Measurements from ENCODE around the gene CLEC11A.
A peak's percentile ranks its signal among the peaks of the same experiment; 100 is the strongest.
"Not testable (repeated sequence)": the region's sequence is repeated elsewhere in the genome, so short reads cannot be mapped to it uniquely, and the experiment has no call there.

The CLEC11A gene

DNA sequence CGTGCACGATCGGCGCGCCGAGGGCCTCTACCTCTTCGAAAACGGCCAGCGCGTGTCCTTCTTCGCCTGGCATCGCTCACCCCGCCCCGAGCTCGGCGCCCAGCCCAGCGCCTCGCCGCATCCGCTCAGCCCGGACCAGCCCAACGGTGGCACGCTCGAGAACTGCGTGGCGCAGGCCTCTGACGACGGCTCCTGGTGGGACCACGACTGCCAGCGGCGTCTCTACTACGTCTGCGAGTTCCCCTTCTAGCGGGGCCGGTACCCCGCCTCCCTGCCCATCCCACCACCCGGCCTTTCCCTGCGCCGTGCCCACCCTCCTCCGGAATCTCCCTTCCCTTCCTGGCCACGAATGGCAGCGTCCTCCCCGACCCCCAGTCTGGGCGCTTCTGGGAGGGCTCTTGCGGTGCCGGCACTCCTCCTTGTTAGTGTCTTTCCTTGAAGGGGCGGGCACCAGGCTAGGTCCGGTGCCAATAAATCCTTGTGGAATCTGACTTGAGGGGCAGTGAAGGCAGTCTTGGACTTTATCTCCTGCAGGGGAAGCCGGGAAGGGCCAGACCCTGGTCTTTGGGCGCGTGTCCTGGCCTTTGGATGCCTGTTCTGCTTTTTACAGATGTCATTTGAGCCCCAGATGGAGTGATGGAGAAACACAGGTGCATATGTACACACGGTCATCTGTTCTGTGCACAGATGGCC, 2.2 kb downstream of the CLEC11A start:
- Mint-ChIP-seq H3K4me1 (peaks cover 21% of the 10 kb centered on the region), H3K9me3 (no peaks in the 10 kb centered on the region)

DNA sequence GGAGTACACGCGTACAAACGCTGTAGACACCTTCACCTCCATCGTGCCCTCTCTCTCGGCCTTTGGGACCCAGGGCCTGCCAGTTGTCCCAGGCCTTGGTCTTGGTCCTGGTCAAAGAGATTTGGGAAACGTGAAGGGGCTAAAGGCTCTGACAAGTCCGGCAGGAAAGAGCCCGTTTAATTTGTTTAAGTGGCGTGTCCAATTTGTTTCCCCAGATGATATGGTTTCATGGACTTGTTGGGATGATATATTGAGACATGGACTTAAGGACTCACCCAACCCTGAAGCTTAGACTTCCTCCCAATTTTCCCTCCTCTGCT, 2.7 kb downstream of the CLEC11A start:
- Mint-ChIP-seq H3K4me3 (peak overlapping the region; percentile 82), H3K27me3 (peaks cover 35% of the 10 kb centered on the region), H3K4me1 (peaks cover 21% of the 10 kb centered on the region), H3K36me3 (peaks cover 4% of the 10 kb centered on the region), H3K27ac (no peak overlapping the region), H3K9me3 (no peaks in the 10 kb centered on the region)

More for the DNA sequence above, 2.2 kb downstream of the CLEC11A start:
- H3K36me3 Mint-ChIP-seq: peaks cover 4% of the 10 kb centered on the region
- peaks cover 40% of the 10 kb centered on the region for H3K27me3 Mint-ChIP-seq
- H3K27ac Mint-ChIP-seq: no peak overlapping the region
- H3K4me3 Mint-ChIP-seq: peak overlapping the region; percentile 82

DNA sequence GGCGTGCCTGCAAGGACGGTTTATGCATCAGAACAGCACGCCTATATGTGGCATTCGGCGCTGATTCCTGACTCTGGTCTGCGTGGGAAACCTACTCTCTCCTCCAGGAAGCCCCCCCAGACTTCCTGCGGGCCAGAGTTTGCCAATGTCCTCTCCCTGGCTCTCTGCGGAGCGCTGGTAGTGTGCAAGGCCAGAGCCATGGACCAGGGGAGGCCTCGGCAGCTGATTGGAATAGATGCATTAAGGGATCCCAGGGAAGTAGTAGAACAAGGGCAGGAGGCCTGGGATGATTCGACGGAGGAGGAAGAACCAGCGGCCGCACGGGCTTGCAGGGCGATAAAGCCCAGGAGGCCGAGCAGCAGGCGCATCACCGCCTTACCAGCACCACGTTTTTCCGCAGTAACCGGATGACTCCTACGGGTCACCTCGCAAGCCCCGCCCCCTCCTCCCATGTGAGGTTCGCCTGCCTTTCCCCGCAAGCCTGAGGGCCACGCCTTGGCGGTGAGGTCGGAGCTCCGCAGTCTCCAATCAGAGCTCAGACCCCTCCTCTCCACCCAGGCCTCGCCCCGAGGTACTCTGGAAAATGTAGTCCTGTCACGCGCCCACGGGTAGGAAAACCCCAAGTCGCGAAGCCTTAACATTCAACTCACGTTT, 5.0 kb downstream of the CLEC11A start:
- Mint-ChIP-seq H3K4me1 (peaks cover 21% of the 10 kb centered on the region), H3K36me3 (peaks cover 4% of the 10 kb centered on the region), H3K27me3 (peaks cover 37% of the 10 kb centered on the region), H3K9me3 (no peaks in the 10 kb centered on the region), H3K4me3 (peak overlapping the region; percentile 15), H3K27ac (no peak overlapping the region)

DNA sequence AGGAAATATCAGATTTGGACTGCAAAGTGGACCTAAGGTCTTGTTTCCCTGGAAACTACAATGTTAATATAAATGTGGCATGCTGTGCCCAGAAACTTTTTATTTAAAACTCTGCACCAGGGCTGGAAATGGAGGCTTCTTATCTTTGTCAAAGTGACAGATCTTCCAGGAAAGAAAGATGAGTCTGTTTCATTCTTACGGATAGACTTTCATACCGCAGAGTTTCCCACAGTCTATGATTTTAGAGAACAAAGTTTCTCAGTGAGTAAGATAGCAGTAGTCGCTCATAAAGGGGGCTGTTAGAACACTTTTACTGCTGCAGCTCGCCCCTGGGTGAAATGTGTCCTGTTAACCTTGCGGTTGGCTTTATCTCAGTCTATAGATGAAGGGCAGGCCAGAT, 6.7 kb downstream of the CLEC11A start:
- Mint-ChIP-seq H3K4me3 (no peak overlapping the region), H3K36me3 (peaks cover 4% of the 10 kb centered on the region), H3K27me3 (peaks cover 41% of the 10 kb centered on the region), H3K4me1 (peaks cover 21% of the 10 kb centered on the region), H3K27ac (no peak overlapping the region), H3K9me3 (no peaks in the 10 kb centered on the region)

DNA sequence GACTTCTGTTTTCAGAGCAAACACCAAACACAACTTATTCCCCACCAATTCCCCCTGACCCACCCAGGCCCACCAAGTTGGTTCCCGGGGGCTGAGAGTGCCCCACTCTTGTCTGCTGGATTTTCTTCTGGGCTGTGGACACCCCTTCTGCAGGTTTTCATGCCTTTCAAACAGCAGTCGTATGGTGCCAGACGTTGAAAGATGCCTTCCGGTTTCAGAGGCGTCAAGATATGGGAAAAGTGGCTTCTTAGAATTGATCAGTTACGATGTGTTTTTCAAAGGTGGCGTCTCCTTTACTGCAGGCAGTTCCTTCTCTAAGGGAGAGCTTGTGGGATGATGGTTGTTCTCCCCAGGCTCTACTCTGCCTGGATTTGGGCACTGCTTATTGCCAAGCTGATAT, 12.7 kb downstream of the CLEC11A start:
- Mint-ChIP-seq H3K27ac (no peak overlapping the region), H3K36me3 (no peaks in the 10 kb centered on the region), H3K4me1 (no peaks in the 10 kb centered on the region), H3K9me3 (no peaks in the 10 kb centered on the region), H3K4me3 (no peak overlapping the region), H3K27me3 (peaks cover 42% of the 10 kb centered on the region)

DNA sequence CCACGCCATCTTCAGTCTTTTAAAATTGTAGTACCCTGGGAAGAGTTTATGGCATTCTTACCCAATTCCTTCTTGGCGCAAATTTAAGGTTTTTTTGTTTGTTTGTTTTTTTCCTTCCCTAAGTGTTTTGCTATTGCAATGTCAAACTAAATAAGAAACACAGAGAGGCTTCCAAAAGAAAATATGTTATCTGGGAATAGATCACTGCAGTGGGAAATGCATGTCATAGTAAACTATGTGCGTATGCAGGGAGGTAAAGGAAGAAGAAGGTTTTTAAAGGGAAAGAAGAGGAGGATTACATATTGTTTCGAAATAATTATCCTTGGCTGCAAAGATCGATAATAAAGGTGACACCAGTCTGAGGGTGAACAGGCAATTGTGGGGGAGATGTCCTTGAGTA, 13.2 kb downstream of the CLEC11A start:
- H3K27me3 Mint-ChIP-seq: peaks cover 40% of the 10 kb centered on the region
- no peaks in the 10 kb centered on the region for H3K36me3 Mint-ChIP-seq
- no peak overlapping the region for H3K4me3 Mint-ChIP-seq
- H3K27ac Mint-ChIP-seq: no peak overlapping the region
- H3K4me1 Mint-ChIP-seq: no peaks in the 10 kb centered on the region
- no peaks in the 10 kb centered on the region for H3K9me3 Mint-ChIP-seq

DNA sequence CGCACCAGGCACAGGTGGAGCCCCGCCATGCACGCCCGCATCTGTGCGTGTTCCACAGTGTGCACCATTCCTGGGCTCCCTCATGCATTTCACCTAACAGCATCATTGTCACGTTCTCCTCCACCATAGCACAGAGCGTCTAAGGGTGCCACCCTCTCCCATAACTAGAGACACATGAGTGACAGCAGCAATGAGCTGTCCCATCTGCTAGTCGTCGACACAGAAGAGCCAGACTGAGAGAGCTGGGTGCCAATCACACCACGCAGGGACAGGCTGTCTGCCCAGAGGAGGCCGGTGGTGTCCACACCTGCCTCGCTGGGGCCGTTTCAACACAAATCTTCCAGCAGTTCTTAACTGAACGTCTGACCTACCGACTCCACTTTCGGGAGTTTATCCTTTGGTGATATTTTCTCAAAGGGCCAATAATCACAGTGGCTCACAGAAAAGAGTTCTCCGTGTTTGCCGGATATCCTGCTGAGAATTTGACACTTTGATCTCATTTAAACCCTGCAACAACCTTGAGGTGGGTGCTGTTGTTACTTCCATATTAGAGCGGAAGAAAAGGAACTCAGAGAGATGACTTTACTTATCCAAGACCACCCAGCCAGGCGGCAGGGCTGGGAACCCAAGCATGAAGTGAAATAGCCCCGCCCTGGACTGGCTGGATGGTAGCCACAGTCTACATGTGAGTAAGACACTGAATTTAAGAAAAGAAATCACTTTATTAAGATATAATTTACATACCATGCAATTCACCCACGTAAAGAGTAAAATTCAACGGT, 16.2 kb downstream of the CLEC11A start:
- Mint-ChIP-seq H3K9me3 (no peaks in the 10 kb centered on the region), H3K27ac (peak overlapping the region; percentile 5), H3K4me3 (no peak overlapping the region), H3K36me3 (no peaks in the 10 kb centered on the region), H3K4me1 (no peaks in the 10 kb centered on the region), H3K27me3 (peaks cover 35% of the 10 kb centered on the region)

DNA sequence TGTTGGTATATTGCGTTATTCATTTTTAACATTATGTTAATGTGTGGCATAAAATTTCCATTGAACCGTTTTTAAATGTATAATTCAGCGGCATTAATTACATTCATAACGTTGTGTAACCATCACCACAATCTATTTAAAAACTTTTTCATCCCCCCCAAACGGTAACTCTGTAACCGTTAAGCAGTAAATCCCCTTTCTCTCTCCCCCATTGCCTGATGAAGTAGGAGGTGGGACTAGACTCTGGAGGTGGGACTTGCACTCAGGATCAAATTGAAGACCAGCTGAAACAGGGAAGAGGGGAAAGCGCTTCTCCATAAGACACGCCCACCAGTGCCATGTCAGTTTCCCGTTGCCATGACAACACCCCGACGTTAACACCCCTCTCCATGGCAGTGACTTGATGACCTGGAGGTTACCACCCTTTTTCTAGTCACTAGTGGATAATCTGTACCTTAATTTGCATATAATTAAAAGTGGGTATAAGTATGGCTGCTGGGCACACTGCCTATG, 16.8 kb downstream of the CLEC11A start:
- H3K36me3 Mint-ChIP-seq: no peaks in the 10 kb centered on the region
- peaks cover 35% of the 10 kb centered on the region for H3K27me3 Mint-ChIP-seq
- H3K4me1 Mint-ChIP-seq: no peaks in the 10 kb centered on the region
- H3K4me3 Mint-ChIP-seq: no peak overlapping the region
- no peak overlapping the region for H3K27ac Mint-ChIP-seq
- no peaks in the 10 kb centered on the region for H3K9me3 Mint-ChIP-seq

DNA sequence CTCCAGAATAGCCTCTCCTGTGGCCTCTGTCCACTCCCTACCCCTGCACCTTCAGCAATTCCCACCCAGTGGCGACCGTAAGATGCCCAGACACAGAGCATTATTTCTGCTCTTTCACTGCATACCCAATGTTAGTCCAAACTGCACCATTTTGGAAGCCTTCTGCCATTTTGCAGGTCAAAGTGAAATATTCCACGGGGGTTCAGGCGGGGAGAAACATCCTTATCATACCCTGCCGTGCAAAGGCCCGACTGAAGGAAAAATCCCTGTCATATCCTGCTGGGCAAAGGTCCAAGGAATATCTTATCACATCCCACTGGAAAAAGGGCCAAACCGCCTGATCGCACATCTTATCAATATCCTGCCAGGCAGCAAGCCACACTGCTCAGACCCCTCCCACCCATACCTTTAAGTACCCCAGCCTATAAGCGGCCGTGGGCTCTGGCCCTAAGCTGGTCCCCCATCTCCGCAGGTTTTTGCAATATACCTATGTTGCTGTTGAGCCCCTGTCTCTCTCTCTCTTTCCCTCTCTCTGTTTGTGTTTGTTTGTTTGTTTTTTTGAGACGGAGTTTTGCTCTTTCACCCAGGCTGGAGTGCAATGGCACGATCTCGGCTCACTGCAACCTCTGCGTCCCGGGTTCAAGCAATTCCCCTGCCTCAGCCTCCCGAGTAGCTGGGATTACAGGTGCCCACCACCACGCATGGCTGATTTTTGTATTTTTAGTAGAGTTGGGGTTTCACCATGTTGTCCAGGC, 18.2 kb downstream of the CLEC11A start:
- Mint-ChIP-seq H3K36me3 (no peaks in the 10 kb centered on the region), H3K4me1 (no peaks in the 10 kb centered on the region), H3K27me3 (peaks cover 33% of the 10 kb centered on the region), H3K4me3 (no peak overlapping the region), H3K9me3 (no peaks in the 10 kb centered on the region), H3K27ac (no peak overlapping the region)

DNA sequence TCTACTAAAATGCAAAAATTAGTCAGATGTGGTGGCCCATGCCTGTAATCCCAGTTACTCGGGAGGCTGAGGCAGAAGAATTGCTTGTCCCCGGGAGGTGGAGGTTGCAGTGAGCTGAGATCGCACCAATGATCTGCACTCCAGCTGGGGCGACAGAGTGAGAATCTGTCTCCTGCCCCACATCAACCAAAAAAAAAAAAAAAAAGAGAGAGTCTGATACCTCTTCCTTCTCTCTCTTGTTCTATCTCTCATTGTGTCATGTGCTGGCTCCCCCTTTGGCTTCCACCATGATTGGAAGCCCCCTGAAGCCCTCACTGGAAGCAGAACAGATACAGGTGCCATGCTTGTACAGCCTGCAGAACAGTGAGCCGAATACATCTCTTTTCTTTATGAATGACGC, 20.4 kb downstream of the CLEC11A start:
- no peak overlapping the region for H3K27ac Mint-ChIP-seq
- peaks cover 27% of the 10 kb centered on the region for H3K27me3 Mint-ChIP-seq
- H3K4me3 Mint-ChIP-seq: no peak overlapping the region

DNA sequence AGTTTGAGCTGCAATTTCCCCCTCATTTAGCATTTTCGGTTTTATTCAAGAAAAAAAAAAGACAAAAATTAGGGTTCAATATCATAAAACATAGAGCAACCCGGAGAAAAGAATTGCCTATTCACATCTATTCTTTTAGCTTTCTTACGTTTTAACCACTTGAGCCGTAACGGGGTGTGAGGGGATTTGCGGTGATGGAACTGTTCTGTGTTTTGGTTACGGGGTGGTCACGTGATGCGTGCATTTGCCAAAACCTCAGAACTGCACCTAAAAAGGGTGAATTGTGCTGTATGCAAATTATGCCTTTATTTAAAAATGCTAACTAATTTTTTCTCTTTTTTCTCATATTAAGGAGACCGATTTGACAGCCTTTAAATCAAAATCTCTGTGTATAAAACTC, 22.1 kb downstream of the CLEC11A start:
- Mint-ChIP-seq H3K27me3 (peaks cover 17% of the 10 kb centered on the region), H3K4me1 (no peaks in the 10 kb centered on the region), H3K4me3 (no peak overlapping the region), H3K36me3 (no peaks in the 10 kb centered on the region), H3K9me3 (no peaks in the 10 kb centered on the region), H3K27ac (no peak overlapping the region)

More for the DNA sequence above, 20.4 kb downstream of the CLEC11A start:
- no peaks in the 10 kb centered on the region for H3K9me3 Mint-ChIP-seq
- H3K4me1 Mint-ChIP-seq: no peaks in the 10 kb centered on the region
- no peaks in the 10 kb centered on the region for H3K36me3 Mint-ChIP-seq

DNA sequence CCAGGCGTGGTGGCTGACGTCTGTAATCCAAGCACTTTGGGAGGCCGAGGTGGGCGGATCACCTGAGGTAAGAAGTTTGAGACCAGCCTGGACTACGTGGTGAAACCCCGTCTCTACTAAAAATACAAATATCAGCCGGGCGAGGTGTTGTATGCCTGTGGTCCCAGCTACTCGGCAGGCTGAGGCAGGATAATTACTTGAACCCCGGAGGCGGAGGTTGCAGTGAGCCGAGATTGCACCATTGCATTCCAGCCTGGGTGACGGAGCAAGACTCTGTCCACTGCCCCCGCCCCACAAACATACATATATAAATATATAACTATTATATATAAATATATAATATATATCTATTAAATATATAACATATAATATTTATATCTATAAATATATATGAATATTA, 24.0 kb downstream of the CLEC11A start:
- H3K4me1 Mint-ChIP-seq, H3K4me3 Mint-ChIP-seq, H3K27me3 Mint-ChIP-seq, H3K27ac Mint-ChIP-seq, H3K9me3 Mint-ChIP-seq, H3K36me3 Mint-ChIP-seq: not testable (repeated sequence)

DNA sequence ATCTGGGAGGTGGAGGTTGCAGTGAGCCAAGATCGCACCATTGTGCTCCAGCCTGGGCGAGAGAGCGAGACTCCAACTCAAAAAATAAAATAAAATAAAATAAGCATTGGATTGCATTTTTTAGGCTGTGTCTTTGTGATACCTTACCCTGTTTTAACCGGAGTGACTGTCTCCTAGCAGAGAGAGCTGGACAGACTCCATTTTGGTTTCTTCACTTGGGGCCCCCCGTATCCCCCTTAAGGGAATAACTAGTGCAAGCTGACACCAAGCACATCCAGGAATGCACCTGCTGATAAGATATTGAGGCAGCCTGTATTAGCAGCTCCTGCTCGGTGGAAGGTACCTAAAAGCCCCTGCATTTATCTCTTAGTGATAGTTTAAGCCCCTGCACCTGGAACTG, 26.3 kb downstream of the CLEC11A start:
- H3K27me3 Mint-ChIP-seq: peaks cover 5% of the 10 kb centered on the region
- H3K9me3 Mint-ChIP-seq: no peaks in the 10 kb centered on the region

DNA sequence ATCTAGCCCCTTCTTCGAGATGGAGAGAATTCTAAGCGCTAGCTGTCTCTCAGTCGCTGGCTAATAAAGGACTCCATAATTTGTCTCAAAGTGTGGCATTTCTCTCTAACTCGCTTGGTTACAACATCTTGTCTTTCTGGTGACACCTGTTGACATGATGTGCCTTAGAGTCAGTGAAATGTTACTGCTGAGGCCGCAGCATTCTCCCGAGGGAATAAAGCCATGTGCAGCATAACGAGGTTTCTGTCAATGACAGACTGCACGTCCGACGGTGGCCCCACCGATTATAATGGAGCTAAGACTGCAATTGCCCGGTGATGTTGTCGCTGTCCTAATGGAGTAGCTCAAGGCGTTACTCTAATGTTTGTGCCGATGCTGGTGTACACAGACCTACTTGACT, 26.8 kb downstream of the CLEC11A start:
- Mint-ChIP-seq H3K27ac (no peak overlapping the region), H3K4me1 (no peaks in the 10 kb centered on the region), H3K4me3 (no peak overlapping the region), H3K36me3 (no peaks in the 10 kb centered on the region), H3K27me3 (peaks cover 5% of the 10 kb centered on the region), H3K9me3 (no peaks in the 10 kb centered on the region)

More for the DNA sequence above, 26.3 kb downstream of the CLEC11A start:
- Mint-ChIP-seq H3K36me3 (no peaks in the 10 kb centered on the region), H3K4me1 (no peaks in the 10 kb centered on the region), H3K4me3 (no peak overlapping the region), H3K27ac (no peak overlapping the region)

DNA sequence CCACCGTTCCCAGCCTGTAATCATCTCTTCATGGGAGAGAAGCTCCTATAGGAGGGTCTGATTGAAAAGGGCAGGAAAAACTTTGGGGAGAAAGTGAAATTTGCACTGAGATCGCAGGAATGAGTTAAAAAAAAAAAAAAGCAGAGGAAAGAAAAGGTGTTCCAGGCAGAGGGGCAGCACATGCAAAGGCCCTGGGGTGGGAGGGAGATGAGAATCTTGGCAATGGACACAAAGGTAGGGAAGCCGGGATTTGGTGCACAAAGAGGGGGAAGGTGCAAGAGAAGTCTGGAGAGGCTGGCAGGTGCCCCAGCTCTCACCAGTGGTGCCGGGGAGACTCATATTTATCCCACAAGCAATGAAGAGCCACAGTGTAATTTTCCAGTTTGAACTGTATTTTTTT, 30.7 kb downstream of the CLEC11A start:
- Mint-ChIP-seq H3K27me3 (peaks cover 15% of the 10 kb centered on the region), H3K27ac (no peak overlapping the region), H3K9me3 (no peaks in the 10 kb centered on the region), H3K4me1 (no peaks in the 10 kb centered on the region), H3K36me3 (no peaks in the 10 kb centered on the region), H3K4me3 (no peak overlapping the region)
